Lung (tissue), 12 donors: ENCODE data around the gene PRDM16. TPM values are rescaled to one million over a fixed set of nuclear protein-coding genes. Genes with fewer than 3 reads are reported as not detected.

ENCODE experiments used
- ATAC-seq: fragments of 200-7000 bp; cut with Tn5 transposase; one replicate; pipeline ENCODE4 v1.9.1; 2020; ENCODE audit warnings: moderate number of reproducible peaks; ENCODE audit not compliant: insufficient read depth, low FRiP score
- DNase-seq, 3 donors: peaks; one replicate each; pipeline ENCODE4 v3.0.0-alpha.2; 2013 to 2017
- H3K27ac ChIP-seq, 2 donors: one replicate each; pipeline ENCODE4 v1.5.1; 2013; ENCODE audit warnings: mild to moderate bottlenecking in 2 of 2, moderate library complexity in 2 of 2, control low read depth in 1 of 2, inconsistent platforms in 1 of 2, low read depth in 1 of 2, low read length in 1 of 2
- H3K27me3 ChIP-seq, 3 donors: one replicate each; pipeline ENCODE4 v1.5.1; 2013; ENCODE audit warnings: low read length in 2 of 3; ENCODE audit not compliant: control insufficient read depth in 3 of 3, insufficient read depth in 3 of 3
- H3K36me3 ChIP-seq, 4 donors: one replicate each; pipeline ENCODE4 v1.5.1; 2013; ENCODE audit warnings: low read length in 4 of 4, mild to moderate bottlenecking in 1 of 4, moderate library complexity in 1 of 4; ENCODE audit not compliant: control insufficient read depth in 4 of 4, insufficient read depth in 4 of 4
- H3K4me1 ChIP-seq, 5 donors: one replicate each; pipeline ENCODE4 v1.5.1; 2013; ENCODE audit warnings: low read length in 5 of 5, mild to moderate bottlenecking in 2 of 5, moderate library complexity in 1 of 5; ENCODE audit not compliant: control insufficient read depth in 5 of 5, insufficient read depth in 5 of 5
- H3K4me3 ChIP-seq: one replicate; pipeline ENCODE4 v1.5.1; 2013; ENCODE audit warnings: mild to moderate bottlenecking, control low read depth, moderate library complexity
- H3K9ac ChIP-seq, 2 donors: one replicate each; pipeline ENCODE4 v1.5.1; 2013; ENCODE audit warnings: low read length in 2 of 2, control low read depth in 1 of 2; ENCODE audit not compliant: insufficient read depth in 1 of 2
- H3K9me3 ChIP-seq, 4 donors: one replicate each; pipeline ENCODE4 v1.5.1; 2013; ENCODE audit warnings: low read length in 3 of 4, mild to moderate bottlenecking in 1 of 4, moderate library complexity in 1 of 4; ENCODE audit not compliant: control insufficient read depth in 4 of 4, insufficient read depth in 3 of 4
- WGBS, 2 donors: extraction: QIAGEN DNeasy Blood & Tissue Kit; methylation state at CpG; one replicate each; pipeline ENCODE4 v1.1.7; 2013; 5-methylcytosine and 5-hydroxymethylcytosine counted together
- polyA plus RNA-seq, 2 donors: library from polyadenylated mRNA; stranded (reverse); fragments of 200-250 nt; gene quantifications; one replicate each; pipeline ENCODE4 v1.2.1, GENCODE V29; 2013
- total RNA-seq, 2 donors: library from RNA; depleted of rRNA in 1 of 2; stranded (reverse); fragments of >200 nt in 1 of 2; gene quantifications; one replicate each; pipeline ENCODE4 v1.2.1, GENCODE V29; 2014 to 2021
- TF ChIP-seq, protein P1 (sequence below): IDR thresholded peaks from 2 replicates; pipeline ENCODE4 v1.5.1; 2012; ENCODE audit warnings: mild to moderate bottlenecking; ENCODE audit errors: control extremely low read depth, extremely low read depth
- donor health status: control.
- donor health status: control.
- donor health status: Bipolar disorder and iron deficiency.
- donor health status: healthy.
- donor health status: DM: yes; HTN: yes; CAD: no.

The PRDM16 gene
- total and polyA plus RNA-seq, 4 donors = 2.4 to 36.5 (median 13.1) TPM

DNA sequence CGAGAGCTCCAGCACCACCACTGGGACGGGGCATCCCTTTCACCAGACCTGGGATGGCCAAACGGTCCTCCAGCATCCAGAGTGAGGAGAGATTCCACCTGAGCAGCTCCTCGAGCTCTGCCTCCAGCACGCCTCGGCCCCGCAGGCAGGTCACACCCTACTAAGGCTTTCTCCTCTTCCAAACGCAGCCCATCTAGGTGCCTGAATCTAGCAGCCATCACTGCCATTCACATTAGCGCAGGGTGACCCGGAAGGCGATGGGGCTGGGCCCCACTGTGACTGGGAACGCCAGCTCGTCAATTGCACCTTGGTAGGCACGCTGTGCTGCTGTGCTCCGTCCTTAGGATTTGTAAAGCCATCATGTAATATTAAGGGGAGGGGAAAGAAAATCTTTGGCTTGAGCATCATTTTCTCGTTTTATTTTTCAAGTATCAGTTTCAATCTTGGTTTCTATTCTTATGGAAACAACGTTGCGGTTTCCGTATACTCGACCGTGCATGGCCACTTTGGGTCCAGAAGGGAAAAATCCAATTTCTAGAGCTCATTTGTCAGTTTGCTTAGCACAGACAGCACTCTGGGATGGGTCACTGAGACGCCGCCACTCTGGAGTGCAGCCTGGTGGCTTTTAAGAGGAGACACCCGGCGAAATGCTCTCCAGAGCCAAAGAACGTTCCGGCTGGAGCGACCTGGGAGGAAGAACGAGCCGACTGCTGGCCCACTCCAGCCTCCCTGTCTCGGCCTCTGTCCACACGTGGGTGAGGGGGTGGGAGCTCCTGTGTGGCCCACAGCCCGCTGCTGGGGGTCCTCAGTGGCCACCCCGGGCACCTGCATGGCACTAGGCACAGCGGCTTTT lies 173.6 kb downstream of the PRDM16 start:
- Histone ChIP-seq H3K27ac (no peak overlapping the region), H3K9ac (no peak overlapping the region), H3K36me3 (no peaks in the 10 kb centered on the region), H3K4me3 (no peak overlapping the region), H3K27me3 (peaks cover 0 to 9% (median 5%) of the 10 kb centered on the region in 3 donors), H3K4me1 (peaks cover 0 to 71% (median 13%) of the 10 kb centered on the region in 5 donors), H3K9me3 (peaks cover 0 to 8% (median 0%) of the 10 kb centered on the region in 4 donors)
- DNase-seq (peak in 2 of 3 donors; percentile 35 to 73), ATAC-seq (no peak)
- WGBS, 2 donors = 79 to 85% methylated on average over 35 of the region's 35 CpGs
- TF ChIP-seq, protein P1, sequence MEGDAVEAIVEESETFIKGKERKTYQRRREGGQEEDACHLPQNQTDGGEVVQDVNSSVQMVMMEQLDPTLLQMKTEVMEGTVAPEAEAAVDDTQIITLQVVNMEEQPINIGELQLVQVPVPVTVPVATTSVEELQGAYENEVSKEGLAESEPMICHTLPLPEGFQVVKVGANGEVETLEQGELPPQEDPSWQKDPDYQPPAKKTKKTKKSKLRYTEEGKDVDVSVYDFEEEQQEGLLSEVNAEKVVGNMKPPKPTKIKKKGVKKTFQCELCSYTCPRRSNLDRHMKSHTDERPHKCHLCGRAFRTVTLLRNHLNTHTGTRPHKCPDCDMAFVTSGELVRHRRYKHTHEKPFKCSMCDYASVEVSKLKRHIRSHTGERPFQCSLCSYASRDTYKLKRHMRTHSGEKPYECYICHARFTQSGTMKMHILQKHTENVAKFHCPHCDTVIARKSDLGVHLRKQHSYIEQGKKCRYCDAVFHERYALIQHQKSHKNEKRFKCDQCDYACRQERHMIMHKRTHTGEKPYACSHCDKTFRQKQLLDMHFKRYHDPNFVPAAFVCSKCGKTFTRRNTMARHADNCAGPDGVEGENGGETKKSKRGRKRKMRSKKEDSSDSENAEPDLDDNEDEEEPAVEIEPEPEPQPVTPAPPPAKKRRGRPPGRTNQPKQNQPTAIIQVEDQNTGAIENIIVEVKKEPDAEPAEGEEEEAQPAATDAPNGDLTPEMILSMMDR = no peak

DNA sequence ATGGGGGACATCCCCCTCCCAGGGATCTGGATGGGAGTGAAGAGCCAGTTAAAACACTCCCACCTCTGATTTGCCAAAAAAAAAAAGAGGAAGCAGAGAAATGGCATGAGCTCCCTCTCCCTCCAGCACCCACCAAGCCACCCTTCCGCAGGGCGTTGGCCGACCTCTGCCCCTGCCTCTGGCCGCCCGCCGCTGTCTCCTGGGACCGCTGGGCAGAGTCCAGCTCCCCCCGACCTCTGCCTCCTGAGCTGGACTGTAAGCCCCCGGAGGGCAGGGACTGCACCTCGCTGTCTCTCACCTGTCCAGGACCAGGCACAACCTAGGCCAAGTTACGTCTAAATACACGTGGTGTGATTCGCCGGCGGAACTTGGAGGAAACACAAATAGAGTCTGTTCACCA lies 174.3 kb downstream of the PRDM16 start:
- no peak overlapping the region for H3K4me3 ChIP-seq
- peaks cover 0 to 8% (median 0%) of the 10 kb centered on the region in 4 donors for H3K9me3 ChIP-seq
- no peak overlapping the region for H3K27ac ChIP-seq
- DNase-seq (no peak), ATAC-seq (no peak)
- 91 to 93% methylated on average over 14 to 15 of the region's 15 CpGs for WGBS, 2 donors
- peaks cover 0 to 9% (median 5%) of the 10 kb centered on the region in 3 donors for H3K27me3 ChIP-seq
- TF ChIP-seq, protein P1 = no peak
- no peak overlapping the region for H3K9ac ChIP-seq
- H3K4me1 ChIP-seq = peaks cover 0 to 70% (median 8%) of the 10 kb centered on the region in 5 donors
- H3K36me3 ChIP-seq = no peaks in the 10 kb centered on the region

DNA sequence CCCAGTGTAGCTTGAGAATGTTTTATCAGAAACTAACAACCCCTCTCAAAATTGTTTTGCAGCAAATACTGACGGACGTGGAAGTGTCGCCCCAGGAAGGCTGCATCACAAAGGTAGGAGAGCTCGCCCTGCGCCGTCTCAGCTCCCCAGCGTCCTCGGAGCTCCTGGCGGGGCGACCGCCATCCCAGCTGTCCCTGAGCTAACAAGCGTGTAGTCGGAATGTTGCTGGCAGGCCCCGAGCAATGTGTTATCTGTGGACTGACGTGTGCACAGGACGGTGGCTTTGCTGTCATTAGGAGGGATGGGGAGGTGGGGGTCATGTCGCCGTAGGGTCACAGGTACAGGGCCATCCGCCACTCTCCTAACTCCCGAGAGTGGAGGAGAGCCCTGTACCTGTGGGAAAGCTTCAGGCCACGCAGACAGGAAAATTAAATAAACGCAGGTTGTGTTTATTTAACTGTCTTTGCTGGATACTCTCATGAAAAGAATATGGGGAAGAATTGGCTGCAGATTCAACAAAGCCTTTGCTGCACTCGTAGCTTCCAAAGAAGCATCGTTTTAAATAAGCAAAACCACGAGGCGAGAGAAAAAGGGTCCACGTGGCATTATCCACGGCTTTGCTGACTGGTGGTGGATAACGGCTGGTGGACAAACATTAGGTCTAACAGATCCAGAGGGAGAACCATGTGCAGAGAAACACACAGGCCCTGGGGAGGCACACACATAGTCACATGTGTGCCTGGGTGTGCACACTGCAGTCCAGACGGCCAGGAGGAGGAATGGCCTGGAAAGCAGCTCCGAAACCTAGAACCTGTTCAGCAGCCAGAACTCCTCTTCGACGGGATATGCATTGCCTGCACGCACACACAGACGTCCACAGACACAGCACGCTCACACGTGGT lies 175.3 kb downstream of the PRDM16 start:
- no peak overlapping the region for H3K9ac ChIP-seq
- DNase-seq (peak in 2 of 3 donors; percentile 63), ATAC-seq (no peak)
- WGBS, 2 donors = 74 to 82% methylated on average over 37 of the region's 37 CpGs
- no peaks in the 10 kb centered on the region for H3K36me3 ChIP-seq
- peaks cover 0 to 10% (median 9%) of the 10 kb centered on the region in 3 donors for H3K27me3 ChIP-seq
- H3K4me3 ChIP-seq = no peak overlapping the region
- H3K27ac ChIP-seq = no peak overlapping the region
- TF ChIP-seq, protein P1 = no peak
- peaks cover 0 to 67% (median 8%) of the 10 kb centered on the region in 5 donors for H3K4me1 ChIP-seq
- H3K9me3 ChIP-seq = peaks cover 0 to 2% (median 0%) of the 10 kb centered on the region in 4 donors
